Ectodermal cell (in vitro differentiated cells): Measurements from ENCODE around the gene LHFPL3.

Source experiments
- H3K27ac ChIP-seq: 2 replicates; pipeline ENCODE4 v1.7.0; 2013; ENCODE audit warnings: mild to moderate bottlenecking, low read depth, low read length; ENCODE audit not compliant: insufficient read depth, poor library complexity, severe bottlenecking
- H3K27me3 ChIP-seq: 2 replicates; pipeline ENCODE4 v1.7.0; 2013; ENCODE audit warnings: mild to moderate bottlenecking, low read length; ENCODE audit not compliant: insufficient read depth, control insufficient read depth, poor library complexity, severe bottlenecking
- H3K36me3 ChIP-seq: one replicate; pipeline ENCODE4 v1.7.0; 2013; ENCODE audit warnings: low read length; ENCODE audit not compliant: control insufficient read depth, insufficient read depth
- H3K4me1 ChIP-seq: one replicate; pipeline ENCODE4 v1.7.0; 2013; ENCODE audit warnings: low read length; ENCODE audit not compliant: control insufficient read depth, insufficient read depth
- H3K4me3 ChIP-seq: 2 replicates; pipeline ENCODE4 v1.7.0; 2013; ENCODE audit warnings: low read depth, low read length, control low read depth; ENCODE audit not compliant: insufficient read depth
- H3K9me3 ChIP-seq: 2 replicates; pipeline ENCODE4 v1.7.0; 2013; ENCODE audit warnings: mild to moderate bottlenecking, low read length, moderate library complexity; ENCODE audit not compliant: control insufficient read depth
- WGBS, 2 experiments: methylation state at CpG; one replicate each; pipeline ENCODE4 v1.1.7; 2013; ENCODE audit warnings: missing lambda C conversion rate in 2 of 2; 5-methylcytosine and 5-hydroxymethylcytosine counted together

Gene LHFPL3

DNA sequence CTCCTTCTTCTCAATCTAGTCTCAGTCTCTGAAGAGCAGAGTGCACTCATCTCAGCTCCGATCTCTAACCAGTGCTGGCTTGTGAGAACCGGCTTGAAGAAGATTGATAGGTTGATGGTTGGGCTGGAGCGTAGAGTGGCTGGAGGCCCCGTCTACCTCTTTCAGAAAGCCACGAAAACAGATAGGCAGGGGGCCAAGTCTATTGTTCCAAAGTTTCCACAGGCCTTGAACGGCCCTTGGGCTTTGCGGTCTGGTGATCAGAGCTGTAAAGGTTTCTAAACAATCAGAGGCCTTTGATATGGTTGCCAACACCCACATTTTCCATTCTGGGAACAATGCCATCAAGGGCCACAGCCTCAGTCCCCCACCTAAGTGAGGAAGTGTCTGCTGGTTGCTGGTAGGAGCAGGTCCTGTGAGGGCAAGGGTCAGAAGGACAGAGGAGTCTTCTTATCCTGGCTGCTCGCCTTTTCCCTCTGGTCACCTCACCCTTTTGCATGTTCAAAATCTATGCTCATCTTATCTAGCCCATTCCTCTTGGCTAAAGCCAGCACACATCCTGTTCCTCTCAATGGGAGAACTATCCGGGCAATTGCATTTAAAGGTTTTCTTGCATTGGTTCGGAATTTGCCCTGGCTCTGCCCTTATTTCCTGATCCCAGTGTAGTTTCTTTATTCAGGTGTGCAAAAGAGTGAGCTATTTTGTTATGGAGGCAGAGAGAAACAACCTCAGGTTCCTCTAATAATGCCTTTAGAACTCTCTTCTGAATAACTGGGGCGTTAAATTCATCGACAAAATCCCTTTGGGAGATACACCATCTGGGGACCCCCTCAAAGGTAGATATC is 615.3 kb downstream of the LHFPL3 start:
- H3K36me3 ChIP-seq = no peaks in the 10 kb centered on the region
- peak overlapping the region; percentile 3 for H3K27ac ChIP-seq
- H3K4me3 ChIP-seq = no peak overlapping the region
- WGBS, 2 experiments = 53 to 60% methylated on average over 12 of the region's 12 CpGs
- no peaks in the 10 kb centered on the region for H3K9me3 ChIP-seq
- no peaks in the 10 kb centered on the region for H3K27me3 ChIP-seq
- H3K4me1 ChIP-seq = peaks cover 8% of the 10 kb centered on the region

DNA sequence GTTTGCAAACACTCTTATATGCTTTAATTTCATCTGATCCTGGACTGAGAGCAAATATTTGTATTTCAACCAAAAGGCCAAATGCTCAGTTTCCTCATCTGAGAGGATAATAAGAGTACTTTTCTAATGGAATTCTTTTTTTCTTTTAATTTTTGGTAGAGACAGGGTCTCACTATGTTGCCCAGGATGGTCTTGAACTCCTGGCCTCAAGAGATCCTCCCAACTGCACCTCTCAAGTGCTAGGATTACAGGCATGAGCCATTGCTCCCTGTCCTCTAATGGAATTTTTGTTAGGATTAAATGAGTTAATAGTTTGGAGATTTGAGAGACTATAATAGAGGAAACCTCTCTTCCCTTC is 617.2 kb downstream of the LHFPL3 start:
- Histone ChIP-seq H3K9me3 (no peaks in the 10 kb centered on the region), H3K27me3 (no peaks in the 10 kb centered on the region), H3K36me3 (no peaks in the 10 kb centered on the region), H3K4me1 (peaks cover 8% of the 10 kb centered on the region), H3K4me3 (no peak overlapping the region), H3K27ac (peak overlapping the region; percentile 70)

DNA sequence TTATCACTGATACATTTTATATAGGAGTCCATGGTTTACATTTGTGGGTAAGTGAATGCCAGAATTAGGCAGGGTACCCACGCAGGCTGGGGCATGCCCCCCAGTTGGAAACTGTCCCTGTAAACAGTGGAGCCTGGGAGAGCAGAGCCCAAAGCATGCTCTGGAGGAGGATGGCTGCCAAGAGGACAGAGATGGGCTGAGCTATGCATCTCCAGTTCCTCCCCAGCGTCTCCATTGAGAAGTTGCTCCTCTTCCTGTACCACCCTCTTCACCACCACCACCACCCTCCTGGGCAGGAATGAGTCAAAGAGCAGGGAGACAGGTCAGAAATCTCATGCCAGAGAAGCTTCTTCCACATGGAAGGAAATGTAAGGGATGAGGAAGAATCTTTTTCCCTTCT is 617.9 kb downstream of the LHFPL3 start:
- Histone ChIP-seq H3K36me3 (no peaks in the 10 kb centered on the region), H3K4me1 (peaks cover 8% of the 10 kb centered on the region), H3K4me3 (no peak overlapping the region), H3K27ac (no peak overlapping the region), H3K9me3 (no peaks in the 10 kb centered on the region), H3K27me3 (no peaks in the 10 kb centered on the region)
- 83 to 89% methylated on average over 2 of the region's 2 CpGs for WGBS, 2 experiments

DNA sequence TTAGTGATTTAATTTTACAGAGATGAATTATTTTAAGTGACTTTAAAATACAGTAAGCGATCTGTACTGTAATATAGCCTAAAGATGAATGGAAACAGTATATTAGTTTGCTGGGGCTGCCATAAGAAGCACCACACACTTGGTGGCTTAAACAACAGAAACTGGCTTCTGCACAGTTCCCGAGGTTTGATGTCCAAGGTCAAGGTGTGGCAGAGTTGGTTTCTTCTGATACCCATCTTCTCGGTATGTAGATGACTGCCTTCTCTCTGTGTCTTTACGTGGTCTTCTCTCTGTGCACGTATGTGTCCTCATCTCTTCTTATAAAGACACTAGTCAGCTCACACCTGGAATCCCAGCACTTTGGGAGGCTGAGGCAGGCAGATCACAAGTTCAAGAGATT is 621.6 kb downstream of the LHFPL3 start:
- Histone ChIP-seq H3K4me1 (no peaks in the 10 kb centered on the region), H3K4me3 (no peak overlapping the region), H3K9me3 (no peaks in the 10 kb centered on the region), H3K27me3 (no peaks in the 10 kb centered on the region), H3K36me3 (no peaks in the 10 kb centered on the region), H3K27ac (no peak overlapping the region)
- 91% methylated on average over 5 of the region's 5 CpGs for WGBS, 2 experiments

DNA sequence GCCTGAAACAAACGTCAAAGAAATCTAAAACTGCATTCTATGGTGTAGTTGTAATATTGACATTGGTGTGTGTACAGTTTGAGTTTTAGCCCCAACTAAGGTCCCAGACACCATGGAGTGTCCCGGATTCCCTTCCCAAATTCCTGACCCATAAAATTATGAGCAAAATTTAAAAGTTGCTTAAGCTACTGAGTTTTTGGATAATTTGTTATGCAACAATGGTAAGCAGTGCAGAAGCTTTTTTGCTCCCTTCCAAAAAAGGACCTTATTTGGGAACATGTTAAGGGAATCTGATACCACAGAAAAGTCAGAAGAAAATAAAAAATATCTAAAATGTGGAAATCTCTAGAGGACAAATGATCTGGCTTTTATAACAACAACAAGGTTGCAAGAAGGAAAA is 622.4 kb downstream of the LHFPL3 start:
- no peaks in the 10 kb centered on the region for H3K4me1 ChIP-seq
- H3K4me3 ChIP-seq = no peak overlapping the region
- no peaks in the 10 kb centered on the region for H3K9me3 ChIP-seq
- H3K27ac ChIP-seq = no peak overlapping the region
- 74 to 94% methylated on average over 2 of the region's 2 CpGs for WGBS, 2 experiments
- H3K36me3 ChIP-seq = no peaks in the 10 kb centered on the region
- H3K27me3 ChIP-seq = no peaks in the 10 kb centered on the region

DNA sequence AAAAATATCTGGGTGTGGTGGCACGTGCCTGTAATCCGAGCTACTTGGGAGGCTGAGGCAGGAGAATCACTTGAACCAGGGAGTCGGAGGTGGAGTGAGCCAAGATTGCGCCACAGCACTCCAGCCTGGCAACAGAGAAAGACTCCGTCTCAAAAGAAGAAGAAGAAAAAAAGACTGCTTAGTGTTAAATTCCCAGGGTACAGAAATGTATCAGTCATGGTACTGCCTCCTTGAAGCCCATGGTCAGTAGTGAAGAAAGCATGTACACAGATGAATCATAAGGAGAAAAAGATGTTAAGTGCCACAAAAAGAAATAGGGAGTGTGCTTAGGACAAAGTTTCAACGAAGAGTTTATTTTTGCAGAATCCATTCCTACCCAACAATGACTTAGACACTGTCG is 623.1 kb downstream of the LHFPL3 start:
- H3K36me3 ChIP-seq = no peaks in the 10 kb centered on the region
- no peak overlapping the region for H3K4me3 ChIP-seq
- no peaks in the 10 kb centered on the region for H3K4me1 ChIP-seq
- no peaks in the 10 kb centered on the region for H3K27me3 ChIP-seq
- WGBS, 2 experiments = 88 to 92% methylated on average over 7 of the region's 7 CpGs
- no peak overlapping the region for H3K27ac ChIP-seq
- no peaks in the 10 kb centered on the region for H3K9me3 ChIP-seq

DNA sequence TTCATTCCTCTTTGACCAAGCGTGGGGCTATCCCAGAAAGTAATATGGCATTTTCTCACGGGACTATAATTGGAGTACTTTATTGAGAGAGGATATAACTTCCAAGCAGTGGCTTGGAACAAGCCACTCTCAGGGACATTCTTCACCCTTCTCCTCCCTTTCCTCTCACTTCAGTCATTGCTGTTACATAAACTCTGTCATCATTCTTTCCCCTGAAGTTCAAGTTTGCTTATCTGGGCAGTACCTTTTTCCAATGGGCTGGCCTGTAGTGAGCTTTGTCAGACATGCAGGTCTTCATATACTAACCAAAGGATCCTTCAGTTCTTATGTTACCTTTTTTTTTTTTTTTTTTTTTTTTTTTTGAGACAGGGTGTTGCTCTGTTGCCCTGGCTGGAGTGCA is 626.9 kb downstream of the LHFPL3 start:
- Histone ChIP-seq H3K4me1 (no peaks in the 10 kb centered on the region), H3K27me3 (no peaks in the 10 kb centered on the region), H3K4me3 (no peak overlapping the region), H3K27ac (no peak overlapping the region), H3K9me3 (no peaks in the 10 kb centered on the region), H3K36me3 (no peaks in the 10 kb centered on the region)
- WGBS, 2 experiments = 90 to 95% methylated on average over 2 of the region's 2 CpGs
